ENCODE measurements around the gene PTTG1IP2.

Gene PTTG1IP2

DNA sequence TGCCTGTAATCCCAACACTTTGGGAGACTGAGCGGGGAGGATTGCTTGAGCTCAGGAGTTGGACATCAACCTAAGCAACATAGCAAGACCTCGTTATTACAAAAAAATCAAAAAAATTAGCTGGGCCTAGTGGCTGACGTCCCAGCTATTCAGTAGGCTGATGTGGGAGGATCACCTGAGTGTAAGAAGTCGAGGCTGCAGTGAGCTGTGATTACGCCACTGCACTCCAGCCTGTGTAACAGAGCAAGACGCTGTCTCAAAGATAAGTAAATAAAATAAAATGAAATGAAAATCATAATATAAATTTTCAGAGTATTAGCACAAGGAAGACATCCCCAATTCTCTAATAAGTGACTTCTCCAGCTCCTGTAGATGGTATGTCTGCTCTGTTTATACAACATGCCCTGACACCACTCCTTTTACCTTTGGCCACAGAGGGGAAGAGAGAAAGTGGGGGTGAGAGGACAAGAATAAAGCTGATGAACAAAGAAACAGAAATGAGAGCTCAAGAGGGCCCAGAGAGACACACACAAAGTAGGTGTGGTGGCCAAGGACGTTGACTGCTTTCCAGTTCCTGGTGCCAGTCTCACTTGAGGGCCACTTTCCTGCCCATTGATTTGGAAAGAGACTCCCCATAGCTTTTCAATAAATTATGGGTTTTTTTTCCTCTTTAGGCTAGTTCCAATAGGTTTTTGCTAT is 62.9 kb downstream of the PTTG1IP2 start:
- Histone ChIP-seq H3K36me3 (ENCODE audit: insufficient read depth, low read length) (no peaks in the 10 kb centered on the region), H3K4me3 (ENCODE audit: low read depth in 1 of 2, low read length in 2 of 2) (no peak overlapping the region), H2AFZ (ENCODE audit: low read depth, low read length) (no peak overlapping the region), H3K9ac (ENCODE audit: low read depth, low read length) (no peak overlapping the region), H3K27ac (ENCODE audit: low read length) (no peak overlapping the region), H3K79me2 (ENCODE audit: insufficient read depth, low read length) (no peaks in the 10 kb centered on the region), H3K27me3 (ENCODE audit: insufficient read depth, low read length, poor library complexity) (no peaks in the 10 kb centered on the region), H3K4me2 (ENCODE audit: insufficient read depth, low read length) (no peak overlapping the region), H4K20me1 (ENCODE audit: insufficient read depth, low read length) (no peaks in the 10 kb centered on the region), H3K9me3 (ENCODE audit: insufficient read depth, low read length, severe bottlenecking) (no peaks in the 10 kb centered on the region), H3K4me1 (ENCODE audit: insufficient read depth, low read length) (no peaks in the 10 kb centered on the region)
- TF ChIP-seq, protein P1, sequence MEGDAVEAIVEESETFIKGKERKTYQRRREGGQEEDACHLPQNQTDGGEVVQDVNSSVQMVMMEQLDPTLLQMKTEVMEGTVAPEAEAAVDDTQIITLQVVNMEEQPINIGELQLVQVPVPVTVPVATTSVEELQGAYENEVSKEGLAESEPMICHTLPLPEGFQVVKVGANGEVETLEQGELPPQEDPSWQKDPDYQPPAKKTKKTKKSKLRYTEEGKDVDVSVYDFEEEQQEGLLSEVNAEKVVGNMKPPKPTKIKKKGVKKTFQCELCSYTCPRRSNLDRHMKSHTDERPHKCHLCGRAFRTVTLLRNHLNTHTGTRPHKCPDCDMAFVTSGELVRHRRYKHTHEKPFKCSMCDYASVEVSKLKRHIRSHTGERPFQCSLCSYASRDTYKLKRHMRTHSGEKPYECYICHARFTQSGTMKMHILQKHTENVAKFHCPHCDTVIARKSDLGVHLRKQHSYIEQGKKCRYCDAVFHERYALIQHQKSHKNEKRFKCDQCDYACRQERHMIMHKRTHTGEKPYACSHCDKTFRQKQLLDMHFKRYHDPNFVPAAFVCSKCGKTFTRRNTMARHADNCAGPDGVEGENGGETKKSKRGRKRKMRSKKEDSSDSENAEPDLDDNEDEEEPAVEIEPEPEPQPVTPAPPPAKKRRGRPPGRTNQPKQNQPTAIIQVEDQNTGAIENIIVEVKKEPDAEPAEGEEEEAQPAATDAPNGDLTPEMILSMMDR (IDR thresholded peaks at IDR 0.05; ENCODE audit: borderline replicate concordance, extremely low read depth, low read length, poor library complexity, severe bottlenecking): no peak
- no peak for TF ChIP-seq EZH2 (IDR thresholded peaks at IDR 0.05; ENCODE audit: borderline replicate concordance, low read depth, low read length, severe bottlenecking)
- ATAC-seq (ENCODE audit: insufficient read depth, low read depth) (no peak), DNase-seq (no peak)

DNA sequence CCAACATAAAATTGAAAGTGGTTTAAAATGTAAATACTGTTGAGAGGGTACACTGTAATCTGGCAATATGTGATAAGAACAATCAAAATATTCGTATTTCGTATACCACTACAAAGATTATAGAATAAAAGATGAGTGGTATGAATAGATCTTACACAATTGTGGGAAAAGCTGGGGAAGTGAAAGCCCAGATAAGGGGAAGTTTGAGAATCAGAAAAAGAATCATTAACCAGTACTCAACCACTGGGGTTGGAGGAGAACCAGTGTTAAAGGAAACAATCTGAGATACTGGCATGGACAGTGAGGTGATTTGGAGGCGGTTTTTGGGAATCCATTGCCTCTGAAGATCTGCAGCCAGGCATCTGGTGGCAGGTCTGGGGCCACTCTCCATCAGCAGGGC is 67.0 kb downstream of the PTTG1IP2 start:
- Histone ChIP-seq H3K9me3 (ENCODE audit: insufficient read depth, low read length, severe bottlenecking) (no peaks in the 10 kb centered on the region), H3K4me2 (ENCODE audit: insufficient read depth, low read length) (no peak overlapping the region), H3K4me1 (ENCODE audit: insufficient read depth, low read length) (no peaks in the 10 kb centered on the region), H3K36me3 (ENCODE audit: insufficient read depth, low read length) (no peaks in the 10 kb centered on the region), H3K9ac (ENCODE audit: low read depth, low read length) (no peak overlapping the region), H3K27ac (ENCODE audit: low read length) (no peak overlapping the region), H4K20me1 (ENCODE audit: insufficient read depth, low read length) (no peaks in the 10 kb centered on the region), H3K79me2 (ENCODE audit: insufficient read depth, low read length) (no peaks in the 10 kb centered on the region), H3K4me3 (ENCODE audit: low read depth in 1 of 2, low read length in 2 of 2) (no peak overlapping the region), H2AFZ (ENCODE audit: low read depth, low read length) (no peak overlapping the region), H3K27me3 (ENCODE audit: insufficient read depth, low read length, poor library complexity) (no peaks in the 10 kb centered on the region)
- DNase-seq: no peak
- TF ChIP-seq, protein P1 (IDR thresholded peaks at IDR 0.05; ENCODE audit: borderline replicate concordance, extremely low read depth, low read length, poor library complexity, severe bottlenecking): no peak
- no peak for TF ChIP-seq EZH2 (IDR thresholded peaks at IDR 0.05; ENCODE audit: borderline replicate concordance, low read depth, low read length, severe bottlenecking)
- no peak for ATAC-seq (ENCODE audit: insufficient read depth, low read depth)

- no peaks in the 10 kb centered on the region for H3K79me2 ChIP-seq (ENCODE audit: insufficient read depth, low read length)
- ATAC-seq (ENCODE audit: insufficient read depth, low read depth): no peak
- H3K27me3 ChIP-seq (ENCODE audit: insufficient read depth, low read length, poor library complexity): no peaks in the 10 kb centered on the region
- H2AFZ ChIP-seq (ENCODE audit: low read depth, low read length): no peak overlapping the region
- TF ChIP-seq, protein P1 (IDR thresholded peaks at IDR 0.05; ENCODE audit: borderline replicate concordance, extremely low read depth, low read length, poor library complexity, severe bottlenecking): no peak
- no peak for TF ChIP-seq EZH2 (IDR thresholded peaks at IDR 0.05; ENCODE audit: borderline replicate concordance, low read depth, low read length, severe bottlenecking)
- DNase-seq: no peak
- no peak overlapping the region for H3K4me3 ChIP-seq (ENCODE audit: low read depth in 1 of 2, low read length in 2 of 2)
- no peaks in the 10 kb centered on the region for H4K20me1 ChIP-seq (ENCODE audit: insufficient read depth, low read length)
- no peak overlapping the region for H3K27ac ChIP-seq (ENCODE audit: low read length)
- no peaks in the 10 kb centered on the region for H3K36me3 ChIP-seq (ENCODE audit: insufficient read depth, low read length)
- H3K4me1 ChIP-seq (ENCODE audit: insufficient read depth, low read length): no peaks in the 10 kb centered on the region
- H3K4me2 ChIP-seq (ENCODE audit: insufficient read depth, low read length): no peak overlapping the region
- no peak overlapping the region for H3K9ac ChIP-seq (ENCODE audit: low read depth, low read length)
- no peaks in the 10 kb centered on the region for H3K9me3 ChIP-seq (ENCODE audit: insufficient read depth, low read length, severe bottlenecking)
Measured at GRCh38 chr7:90538405-90538804, 69.0 kb downstream of the PTTG1IP2 start.

All from DND-41 (cell line).